Left hindlimb (tissue), 1 donor: ENCODE data around the gene SP140L.
"Not testable (repeated sequence)": the region's sequence is repeated elsewhere in the genome, so short reads cannot be mapped to it uniquely, and the experiment has no call there.

Experiments used
- DNase-seq: peaks from one replicate; pipeline ENCODE4 v3.0.0-alpha.2; 2018

SP140L gene

GRCh38 chr2:230326453-230327417, at the start of gene SP140L:
Gene SP140L, plus strand, starts transcription at chr2:230327193. Its CDS starts 77 bp downstream, at chr2:230327270.
- DNase-seq: no peak

GRCh38 chr2:230282936-230283335, 44.1 kb upstream of the SP140L start:
- DNase-seq: no peak

- no peak for DNase-seq
These were observed 40.9 kb upstream of the SP140L start for GRCh38 chr2:230286048-230286447.

GRCh38 chr2:230289311-230289710, 37.7 kb upstream of the SP140L start:
- DNase-seq: not testable (repeated sequence)

GRCh38 chr2:230295192-230295591, 31.8 kb upstream of the SP140L start:
- no peak for DNase-seq

- no peak for DNase-seq
These were observed 30.1 kb upstream of the SP140L start for GRCh38 chr2:230296917-230297316.

GRCh38 chr2:230299618-230300017, 27.4 kb upstream of the SP140L start:
- DNase-seq: no peak

- DNase-seq: no peak
These were observed 21.3 kb upstream of the SP140L start for GRCh38 chr2:230305416-230306275.

GRCh38 chr2:230306474-230306873, 20.5 kb upstream of the SP140L start:
- no peak for DNase-seq

- no peak for DNase-seq
These were observed 19.5 kb upstream of the SP140L start for GRCh38 chr2:230307485-230307884.

GRCh38 chr2:230308402-230309000, 18.5 kb upstream of the SP140L start:
- DNase-seq: no peak

- not testable (repeated sequence) for DNase-seq
These were observed 16.2 kb upstream of the SP140L start for GRCh38 chr2:230310792-230311191.

- DNase-seq: not testable (repeated sequence)
These were observed 15.4 kb upstream of the SP140L start for GRCh38 chr2:230311634-230312033.

GRCh38 chr2:230312638-230313037, 14.4 kb upstream of the SP140L start:
- no peak for DNase-seq

- DNase-seq: no peak
These were observed 9.6 kb upstream of the SP140L start for GRCh38 chr2:230317366-230317765.

GRCh38 chr2:230318190-230319121, 8.5 kb upstream of the SP140L start:
- no peak for DNase-seq

GRCh38 chr2:230319211-230319862, 7.7 kb upstream of the SP140L start:
- no peak for DNase-seq

- no peak for DNase-seq
These were observed 6.0 kb upstream of the SP140L start for GRCh38 chr2:230321031-230321430.

- no peak for DNase-seq
These were observed 4.2 kb upstream of the SP140L start for GRCh38 chr2:230322561-230323384.

- DNase-seq: no peak
These were observed 3.4 kb upstream of the SP140L start for GRCh38 chr2:230323385-230324106.
